Globus pallidus (tissue), 1 donor: ENCODE results near the gene SDK2.
A peak's percentile ranks its signal among the peaks of the same experiment; 100 is the strongest.
"Not testable (repeated sequence)": the region's sequence is repeated elsewhere in the genome, so short reads cannot be mapped to it uniquely, and the experiment has no call there.

Source experiments
- DNase-seq: peaks from one replicate; pipeline ENCODE4 v3.0.0-alpha.2; 2015; ENCODE audit warnings: low spot score

SDK2 gene

DNA sequence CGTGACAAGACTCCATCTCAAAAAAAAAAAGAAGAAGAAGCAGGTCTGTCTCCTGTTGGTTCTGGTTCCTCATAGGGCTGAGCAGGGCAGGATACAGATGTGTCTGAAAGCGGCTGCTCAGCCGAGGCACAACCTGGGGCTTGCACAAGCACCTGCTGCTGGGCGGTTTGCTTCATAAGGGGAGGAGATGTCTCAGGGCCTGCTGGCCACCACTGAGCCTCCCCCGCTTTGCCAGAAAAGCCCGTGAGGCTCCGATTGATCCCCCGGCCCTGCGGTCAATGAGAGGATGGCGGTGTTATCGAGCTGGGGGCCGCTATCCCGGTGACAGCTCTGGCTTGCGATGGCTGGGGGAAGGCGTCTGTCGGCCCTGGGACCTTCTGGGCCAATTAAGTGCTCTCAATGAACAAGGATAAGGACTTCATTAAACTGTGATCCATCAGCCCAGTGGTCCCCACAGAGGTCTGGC, 162.0 kb downstream of the SDK2 start:
- DNase-seq = no peak

DNA sequence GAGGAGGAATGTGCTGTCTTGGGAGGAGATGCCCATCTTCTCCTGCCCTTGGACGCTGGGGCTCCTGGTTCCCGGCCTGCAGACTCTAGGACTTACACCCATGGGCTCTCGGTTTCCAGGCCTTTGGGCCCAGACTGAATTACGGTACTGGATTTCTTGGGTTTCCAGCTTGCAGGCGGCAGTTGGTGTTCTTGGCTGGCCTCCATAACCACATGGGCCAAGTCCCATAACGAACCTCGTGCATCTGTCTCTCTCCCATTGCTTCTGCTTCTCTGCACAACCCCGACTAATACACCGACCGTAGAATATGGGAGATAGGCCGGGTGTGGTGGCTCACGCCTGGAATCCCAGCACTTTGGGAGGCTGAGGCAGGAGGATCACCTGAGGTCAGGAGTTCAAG, 162.6 kb downstream of the SDK2 start:
- DNase-seq = no peak

DNA sequence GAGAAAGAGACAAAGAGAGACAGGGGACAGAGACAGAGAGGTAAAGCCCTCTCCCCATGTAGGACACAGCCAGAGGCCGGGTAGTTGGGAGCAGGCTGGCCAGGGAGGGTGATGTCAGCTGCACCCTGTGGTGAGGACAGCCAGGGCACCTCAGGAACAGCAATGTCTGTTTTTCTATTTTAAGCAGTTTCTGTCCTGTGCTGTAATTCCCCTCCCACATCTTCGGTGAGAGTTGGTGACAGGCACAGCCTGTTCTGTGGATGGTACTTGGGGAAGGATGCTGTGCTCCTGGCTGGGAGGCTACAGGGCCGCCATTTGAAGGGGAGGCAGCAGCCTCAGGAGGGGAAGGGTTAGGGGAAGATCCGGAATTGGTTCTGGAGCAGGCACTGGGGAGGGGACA, 163.5 kb downstream of the SDK2 start:
- no peak for DNase-seq

DNA sequence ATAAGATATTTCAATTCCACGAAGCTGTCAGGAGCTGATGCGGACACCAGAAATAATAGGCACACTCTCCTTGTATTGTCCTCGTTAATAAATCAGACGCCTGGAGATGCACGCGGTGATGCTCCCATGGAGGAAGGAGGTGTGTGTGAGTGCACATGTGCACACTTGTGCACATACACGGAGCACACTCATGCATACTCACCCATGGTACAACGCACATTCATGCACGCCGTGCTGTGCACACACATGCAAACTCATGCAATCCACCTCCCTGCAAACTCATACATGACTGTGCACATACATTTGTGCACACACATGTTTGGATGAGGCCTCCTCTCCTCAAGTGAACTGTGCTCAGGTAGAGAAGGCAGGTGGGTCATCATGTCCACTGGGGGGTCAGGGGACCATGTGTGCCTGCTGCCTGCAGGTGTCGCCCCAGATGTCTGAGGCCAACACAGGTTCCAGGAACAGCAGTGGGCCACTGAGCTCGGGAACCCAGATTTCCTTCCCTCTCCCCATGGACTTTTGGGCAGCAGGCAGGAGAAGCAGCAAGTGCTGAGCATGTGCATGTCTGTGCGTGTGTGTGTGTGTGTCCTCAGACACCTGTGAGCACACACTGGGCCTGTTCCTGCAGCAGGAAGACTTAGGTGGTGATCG, 165.3 kb downstream of the SDK2 start:
- DNase-seq = no peak

DNA sequence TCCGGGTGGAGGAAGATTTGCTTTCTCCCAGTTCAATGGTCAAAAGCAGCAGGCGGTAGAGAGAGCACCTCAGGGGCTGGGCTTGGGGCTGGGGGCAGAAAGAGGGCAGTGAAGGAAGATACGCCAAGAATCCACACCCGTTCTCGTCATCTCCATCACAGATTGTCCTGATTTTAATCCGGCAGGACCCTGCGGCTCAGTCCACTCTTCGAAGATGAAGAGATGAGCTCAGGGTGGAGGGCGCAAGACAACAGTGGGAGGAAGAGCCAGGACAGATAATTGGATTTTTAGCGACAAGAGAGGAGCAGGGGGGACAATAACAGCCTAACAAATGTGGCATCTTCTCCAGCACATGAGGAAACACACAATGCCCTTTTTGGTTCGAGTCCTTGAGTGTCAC, 165.9 kb downstream of the SDK2 start:
- no peak for DNase-seq

DNA sequence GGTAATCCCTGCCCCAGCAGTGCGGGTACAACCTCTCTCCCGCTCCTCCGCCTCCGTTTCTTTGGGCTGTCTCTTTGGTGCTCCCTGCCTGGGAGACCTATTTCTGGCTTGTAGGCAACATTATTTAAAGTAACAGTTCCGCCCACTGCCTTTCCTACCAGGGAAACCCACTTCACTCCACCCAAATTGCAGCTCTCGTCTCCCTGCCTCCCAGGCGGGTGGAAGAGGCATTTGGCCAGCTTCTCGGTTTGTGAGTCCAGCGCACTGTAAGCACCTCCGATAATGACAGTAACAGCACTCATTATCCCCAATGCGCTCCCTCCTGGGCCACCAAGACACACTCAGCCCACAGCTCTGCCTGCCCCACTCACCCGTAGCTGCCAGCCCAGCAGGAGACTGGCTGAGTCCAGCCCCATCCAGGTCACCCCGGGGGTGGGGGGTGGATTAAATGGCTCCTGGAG, 167.3 kb downstream of the SDK2 start:
- DNase-seq = no peak

DNA sequence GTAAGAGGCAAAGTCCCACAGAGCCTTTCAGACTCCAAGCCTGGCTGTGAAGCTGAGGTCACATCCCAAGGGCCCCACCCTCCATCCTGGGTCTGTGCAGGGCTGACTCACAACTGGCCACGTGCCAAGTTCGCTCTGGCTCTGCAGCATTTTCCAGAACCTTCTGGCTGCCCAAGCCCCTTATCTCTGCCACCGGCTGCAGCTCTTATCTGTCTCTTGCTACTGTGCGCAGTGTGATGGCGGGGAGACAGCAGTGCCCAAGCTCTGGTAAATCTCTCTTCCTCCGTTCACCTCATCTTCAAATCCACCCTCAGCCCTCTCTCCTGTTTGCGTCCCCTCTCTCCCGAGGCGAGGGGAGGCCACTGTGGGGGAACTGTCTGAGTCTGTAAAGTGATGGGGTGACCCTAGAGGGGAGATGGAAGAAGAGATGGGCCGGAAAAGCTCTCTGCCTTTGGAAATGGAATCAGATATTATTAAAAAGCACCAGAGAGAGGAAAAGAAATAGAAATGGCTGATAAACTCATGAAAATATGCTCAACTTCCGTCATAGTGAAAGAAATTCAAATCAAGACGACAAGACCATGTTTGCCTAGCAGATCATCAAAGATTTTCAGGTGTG, 169.8 kb downstream of the SDK2 start:
- DNase-seq = no peak

DNA sequence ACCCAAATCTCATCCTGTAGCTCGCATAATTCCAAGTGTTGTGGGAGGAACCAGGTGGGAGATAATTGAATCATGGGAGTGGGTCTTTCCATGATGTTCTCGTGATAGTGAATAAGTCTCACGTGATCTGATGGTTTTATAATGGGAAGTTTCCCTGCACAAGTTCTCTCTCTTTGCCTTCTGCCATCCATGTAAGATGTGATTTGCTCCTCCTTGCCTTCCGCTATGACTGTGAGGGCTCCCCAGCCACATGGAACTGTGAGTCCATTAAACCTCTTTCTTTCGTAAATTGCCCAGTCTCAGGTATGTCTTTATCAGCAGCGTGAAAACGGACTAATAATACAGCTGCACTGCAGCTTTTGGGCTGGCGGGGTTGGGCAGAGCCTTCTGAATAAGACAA, 171.5 kb downstream of the SDK2 start:
- DNase-seq = not testable (repeated sequence)

DNA sequence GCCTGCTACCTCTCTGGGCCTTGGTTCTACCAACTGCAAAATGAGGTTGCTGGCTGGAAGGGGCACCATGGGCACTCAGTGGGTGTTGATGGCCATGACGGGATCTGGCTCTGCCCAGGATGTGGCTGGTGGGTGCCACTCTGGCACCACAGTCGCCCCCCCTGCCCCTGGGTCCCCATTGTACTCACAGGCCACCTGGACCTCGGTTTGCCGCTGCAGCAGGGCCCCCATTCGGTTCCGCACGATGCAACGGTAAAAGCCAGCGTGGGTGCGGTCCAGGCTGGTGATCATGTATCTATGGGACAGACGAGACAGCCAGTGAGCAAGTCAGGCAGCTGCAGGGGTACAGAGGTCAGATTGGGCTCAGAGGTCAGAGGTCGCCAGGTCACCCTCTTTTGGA, 172.3 kb downstream of the SDK2 start:
- no peak for DNase-seq

DNA sequence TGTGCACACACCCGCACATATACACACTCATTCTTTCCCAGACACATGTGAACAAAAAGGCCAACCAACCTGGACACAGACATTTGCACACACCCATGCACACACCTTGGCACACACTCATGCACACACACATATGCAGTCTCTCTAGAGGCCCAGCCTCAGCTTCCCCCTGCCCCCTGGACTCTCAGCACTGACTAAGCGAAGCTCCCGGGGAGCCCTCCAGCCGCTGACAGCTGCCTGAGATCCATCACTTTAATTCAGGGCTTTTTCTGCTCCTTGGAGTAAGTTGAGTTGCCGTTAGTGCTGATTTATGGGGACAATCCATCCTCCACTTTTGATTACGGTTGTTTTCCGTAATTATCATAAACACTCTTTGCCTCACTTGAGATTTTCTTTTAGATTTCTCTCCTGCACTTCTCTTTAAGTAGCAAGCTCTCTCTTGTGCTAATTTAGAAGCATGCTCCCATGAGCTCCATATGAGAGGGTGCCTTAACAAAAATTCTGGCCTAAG, 173.9 kb downstream of the SDK2 start:
- no peak for DNase-seq

DNA sequence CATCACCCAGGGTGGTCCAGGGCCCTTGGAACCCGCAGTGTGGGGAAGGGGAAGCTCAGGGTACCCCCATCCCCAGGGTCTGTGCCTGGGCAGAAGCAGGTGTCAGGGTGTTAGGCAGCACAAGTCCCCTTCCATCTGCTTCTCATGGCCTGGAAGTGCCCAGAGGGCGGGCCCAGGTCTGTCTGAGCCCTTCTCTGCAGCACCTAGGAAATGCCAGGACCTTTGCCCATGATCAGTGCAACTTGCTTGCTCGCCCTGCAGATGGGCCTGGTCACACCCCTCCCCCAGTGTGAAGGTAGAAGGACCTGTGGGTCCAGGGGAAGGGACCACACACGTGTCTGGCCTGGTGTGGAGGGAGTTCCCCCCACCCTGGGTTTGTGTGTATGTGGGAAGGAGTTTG, 174.9 kb downstream of the SDK2 start:
- DNase-seq = no peak

DNA sequence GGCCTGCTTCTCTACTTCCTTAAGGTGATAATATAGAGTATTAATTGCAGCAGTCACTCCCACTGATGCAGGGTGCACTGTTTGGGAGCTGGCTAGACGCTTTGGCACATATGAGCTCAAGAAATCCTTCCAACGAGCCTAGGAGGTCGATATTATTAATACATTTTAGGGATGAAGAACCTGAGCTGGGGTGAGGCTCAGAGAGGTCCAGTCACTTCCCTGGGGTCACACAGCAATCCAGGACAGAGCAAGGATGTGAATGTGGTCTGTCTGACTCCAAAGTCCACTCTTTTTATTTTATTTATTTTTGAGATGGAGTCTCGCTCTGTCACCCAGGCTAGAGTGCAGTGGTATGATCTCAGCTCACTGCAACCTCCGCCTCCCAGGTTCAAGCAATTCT, 176.0 kb downstream of the SDK2 start:
- DNase-seq = no peak

DNA sequence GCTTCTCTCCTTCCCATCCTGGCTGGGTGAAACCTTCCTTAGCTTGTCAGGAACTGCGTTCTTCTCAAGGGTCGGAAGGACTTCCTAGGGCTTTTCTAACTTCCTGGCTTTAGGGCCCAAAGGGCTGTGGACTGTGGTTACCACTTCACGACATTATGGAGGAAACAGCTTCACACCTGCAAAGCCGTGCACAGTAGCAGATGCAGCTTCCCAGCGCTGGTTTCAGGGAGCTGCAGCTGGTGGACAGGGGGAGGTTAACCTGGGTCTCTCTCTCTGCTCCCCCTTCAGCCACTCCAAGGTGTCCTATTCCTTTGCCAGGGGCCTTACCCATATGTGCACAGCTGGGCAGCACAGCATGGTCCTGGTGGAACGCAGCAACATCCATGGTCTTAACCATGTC, 176.6 kb downstream of the SDK2 start:
- no peak for DNase-seq

DNA sequence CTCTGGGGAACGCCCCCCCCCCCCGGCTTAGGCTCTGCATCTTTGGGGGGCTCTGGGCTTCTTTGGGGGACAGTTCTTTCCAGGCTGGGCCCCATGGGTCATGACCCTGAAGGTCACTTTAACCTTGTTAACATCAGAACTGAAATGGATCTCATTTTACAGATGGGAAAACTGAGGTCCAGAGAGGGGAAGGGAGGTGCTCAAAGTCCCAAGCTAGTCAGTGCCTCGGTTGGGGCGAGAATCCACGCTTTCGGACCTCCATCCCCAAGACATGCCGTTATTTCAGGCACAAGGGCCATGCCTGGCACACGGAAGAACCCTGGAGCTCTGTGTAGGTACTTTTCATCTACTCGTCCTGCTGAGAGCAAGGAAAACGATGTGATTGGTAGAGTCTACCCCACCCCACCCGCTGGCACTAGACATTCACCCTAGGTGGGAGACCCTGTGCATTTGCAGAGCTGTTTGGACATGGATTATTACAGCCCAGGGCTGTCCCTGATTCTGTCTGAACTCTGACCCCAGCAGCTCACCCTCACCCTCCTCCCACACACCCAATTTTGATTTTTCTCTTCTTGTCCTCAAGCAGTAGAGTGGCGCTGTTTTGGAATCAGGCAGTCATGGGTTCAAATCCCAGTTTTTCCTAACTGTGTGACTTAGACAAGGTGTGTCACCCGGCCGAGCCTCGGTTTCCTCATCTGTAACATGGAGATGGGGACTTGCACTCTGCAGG, 177.4 kb downstream of the SDK2 start:
- no peak for DNase-seq

DNA sequence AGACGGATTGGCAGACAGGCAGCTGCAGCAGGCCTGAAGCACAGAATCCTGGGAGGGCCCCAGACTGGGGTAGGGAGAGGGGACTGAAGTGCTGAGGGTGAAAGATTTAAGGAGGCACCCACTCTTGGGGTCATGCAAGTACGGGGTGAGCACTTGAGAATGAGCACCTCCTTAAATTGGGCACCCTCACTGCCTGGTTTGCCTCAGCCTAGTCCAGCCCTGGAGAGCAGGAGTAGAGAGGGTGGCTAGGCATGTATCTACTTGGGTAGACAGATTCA, 178.4 kb downstream of the SDK2 start:
- DNase-seq = no peak

DNA sequence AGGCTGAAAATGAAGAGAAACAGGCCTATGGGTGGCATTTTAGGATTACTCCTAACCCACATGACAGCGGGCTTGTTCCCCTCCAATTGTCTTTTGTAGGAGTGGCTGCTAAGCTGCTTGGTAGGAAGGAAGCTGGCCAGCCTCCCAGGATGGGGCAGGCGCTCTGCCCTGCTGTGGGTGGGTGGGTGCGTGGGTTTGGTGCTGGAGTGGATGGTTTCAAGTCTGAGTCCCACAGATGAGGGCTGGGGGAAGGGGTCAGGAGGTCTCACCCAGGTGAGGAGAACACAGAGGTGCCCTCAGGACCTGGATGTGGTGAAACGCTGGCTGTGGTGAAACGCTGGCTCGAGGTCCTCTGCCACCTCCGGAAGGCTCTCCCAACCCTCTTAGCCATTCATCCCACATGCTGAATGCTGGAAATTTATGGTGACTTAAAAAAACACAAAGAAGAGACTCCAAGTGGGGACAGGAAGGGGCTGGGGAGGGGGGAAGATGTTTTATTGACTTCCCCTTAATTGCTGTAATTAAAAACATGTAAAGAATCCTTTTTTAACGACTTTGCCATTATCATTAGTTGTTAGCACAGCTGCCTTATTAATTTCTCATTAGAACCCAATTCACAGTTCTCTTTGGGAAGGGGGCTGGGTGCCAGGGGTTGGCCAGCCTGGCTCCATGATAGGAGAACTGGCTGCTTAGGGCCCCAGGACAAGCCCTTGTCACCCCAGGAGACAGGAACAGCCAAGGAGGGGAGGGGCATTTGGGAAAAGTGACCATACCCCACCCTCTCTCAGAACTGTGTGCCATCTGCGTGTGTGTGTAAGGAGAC, 178.9 kb downstream of the SDK2 start:
- DNase-seq = no peak

DNA sequence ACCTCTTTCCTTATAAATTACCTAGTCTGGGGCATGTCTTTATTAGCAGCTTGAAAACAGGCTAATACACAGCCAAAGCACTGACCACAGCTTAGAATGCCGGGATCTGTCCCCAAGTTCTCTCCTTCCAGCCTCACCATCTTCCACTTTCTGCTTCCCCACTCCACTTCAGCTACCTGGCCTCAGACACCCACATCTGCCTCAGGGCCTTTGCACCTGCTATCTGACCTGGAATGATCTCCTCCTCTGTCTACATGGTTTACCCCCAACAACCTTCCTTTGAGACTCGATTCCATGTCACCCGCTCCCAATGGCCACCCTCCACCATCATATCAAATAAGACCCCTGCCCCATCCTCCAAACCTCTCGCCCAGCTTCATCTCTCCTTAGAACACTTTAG, 179.8 kb downstream of the SDK2 start:
- no peak for DNase-seq

DNA sequence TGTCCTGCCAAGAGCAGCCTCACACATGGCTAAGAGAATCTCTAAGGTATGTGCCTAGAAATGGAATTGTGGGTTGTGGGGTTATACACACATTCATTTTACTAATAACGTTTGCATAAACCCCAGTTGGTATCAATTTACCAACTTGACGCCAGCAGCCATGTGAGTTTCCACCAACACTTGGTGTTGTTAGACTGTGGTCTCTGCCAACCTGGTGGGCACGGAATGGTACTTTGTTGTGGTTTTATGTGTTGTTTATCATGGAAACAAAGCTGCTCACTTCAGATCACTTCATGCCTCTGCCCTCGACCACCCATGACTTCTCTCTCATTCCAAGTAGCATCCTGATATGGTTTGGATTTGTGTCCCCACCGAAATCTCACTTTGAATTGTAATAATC, 180.4 kb downstream of the SDK2 start:
- no peak for DNase-seq

DNA sequence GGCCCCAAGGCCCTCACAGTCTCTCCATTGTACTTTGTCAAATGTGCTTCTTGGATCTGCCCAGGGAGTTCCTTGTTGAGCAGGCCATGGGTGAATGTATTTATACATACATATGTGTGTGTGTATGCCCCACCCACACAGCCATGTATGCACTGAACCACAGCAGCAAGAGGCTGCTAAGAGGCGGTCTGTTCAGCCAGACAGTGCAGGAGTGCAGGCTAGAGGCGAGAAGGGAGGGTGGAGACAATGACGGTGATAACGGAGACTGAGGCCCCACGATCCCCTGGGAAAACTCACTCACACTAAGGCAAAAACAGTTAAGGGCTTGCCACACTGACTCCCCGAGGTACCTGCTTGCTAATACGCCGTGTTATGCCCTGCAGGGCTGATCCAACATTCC, 181.4 kb downstream of the SDK2 start:
- DNase-seq = no peak

DNA sequence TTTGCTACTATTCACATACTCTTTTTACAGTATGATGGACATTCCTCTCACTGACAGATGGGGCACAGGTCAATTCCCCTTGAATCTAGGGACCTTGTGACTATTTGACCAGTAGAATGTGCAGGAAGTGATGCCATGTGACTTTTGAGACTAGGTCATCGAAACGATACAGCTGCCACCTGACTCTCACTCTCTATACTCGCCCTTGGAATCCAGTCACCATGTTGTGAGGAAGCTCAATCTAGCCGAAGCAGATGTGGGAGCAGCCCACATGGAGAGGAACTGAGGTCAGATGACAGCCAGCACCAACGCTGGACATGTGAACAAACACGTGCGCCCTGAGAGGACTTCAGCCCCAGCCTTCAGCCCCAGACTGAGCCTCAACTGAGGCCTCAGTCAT, 184.3 kb downstream of the SDK2 start:
- DNase-seq = no peak

DNA sequence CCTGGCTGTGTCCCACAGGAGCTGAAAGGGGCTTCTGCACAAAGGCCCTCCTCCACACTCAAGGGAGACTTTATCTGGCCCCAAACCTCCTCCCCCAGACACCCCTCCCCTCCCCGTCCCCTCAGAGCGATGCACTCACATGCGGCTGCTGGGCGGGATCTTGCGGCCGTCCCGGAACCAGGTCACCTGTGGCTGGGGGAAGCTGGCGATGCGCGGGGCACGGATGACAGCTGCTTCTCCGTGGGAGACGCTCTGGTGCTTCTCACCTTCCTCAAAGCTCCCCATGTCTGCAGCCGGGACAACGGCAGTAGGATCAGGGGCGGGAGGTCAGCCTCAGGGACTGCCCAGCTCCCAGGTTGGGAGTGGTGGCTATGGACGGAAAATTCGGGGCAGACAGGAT, 188.5 kb downstream of the SDK2 start:
- no peak for DNase-seq

DNA sequence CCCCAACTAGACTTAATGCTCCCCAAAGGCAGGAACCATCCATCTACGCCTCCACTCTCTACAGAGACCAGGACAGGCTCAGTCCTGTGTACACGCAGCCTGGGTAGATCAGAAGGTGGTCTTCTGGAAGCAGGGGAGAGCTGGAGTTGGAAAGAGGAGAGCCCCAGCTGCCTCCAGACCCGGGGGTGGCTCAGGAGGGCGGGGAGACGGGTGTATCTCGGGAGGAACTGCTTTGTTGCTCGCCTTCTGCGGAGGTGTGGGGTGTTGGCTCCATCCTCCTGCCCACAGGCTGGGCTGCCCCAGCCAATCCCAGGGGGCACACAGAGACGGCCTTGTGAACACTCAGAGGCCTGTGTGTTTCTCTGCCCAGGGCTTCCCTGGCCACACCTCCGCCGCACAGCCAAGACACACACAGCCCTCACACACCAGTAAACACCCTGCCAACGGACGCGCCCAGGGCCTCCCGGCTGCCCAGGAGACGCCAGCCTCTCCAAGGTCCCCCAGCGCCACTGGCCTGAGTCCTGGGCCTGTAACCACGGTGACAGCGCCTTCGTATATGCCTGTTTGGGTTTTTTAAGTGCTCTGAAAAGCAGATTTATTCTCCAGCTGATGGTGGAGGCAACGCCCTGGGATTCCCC, 189.1 kb downstream of the SDK2 start:
- peak; percentile 33 for DNase-seq
